Measurements from ENCODE around the gene NEK10.

Gene NEK10

GRCh38 chr3:27097182-27097581, 272.0 kb downstream of the NEK10 start:
- no peak for DNase-seq (ENCODE audit: low read depth in 2 of 2)

DNA sequence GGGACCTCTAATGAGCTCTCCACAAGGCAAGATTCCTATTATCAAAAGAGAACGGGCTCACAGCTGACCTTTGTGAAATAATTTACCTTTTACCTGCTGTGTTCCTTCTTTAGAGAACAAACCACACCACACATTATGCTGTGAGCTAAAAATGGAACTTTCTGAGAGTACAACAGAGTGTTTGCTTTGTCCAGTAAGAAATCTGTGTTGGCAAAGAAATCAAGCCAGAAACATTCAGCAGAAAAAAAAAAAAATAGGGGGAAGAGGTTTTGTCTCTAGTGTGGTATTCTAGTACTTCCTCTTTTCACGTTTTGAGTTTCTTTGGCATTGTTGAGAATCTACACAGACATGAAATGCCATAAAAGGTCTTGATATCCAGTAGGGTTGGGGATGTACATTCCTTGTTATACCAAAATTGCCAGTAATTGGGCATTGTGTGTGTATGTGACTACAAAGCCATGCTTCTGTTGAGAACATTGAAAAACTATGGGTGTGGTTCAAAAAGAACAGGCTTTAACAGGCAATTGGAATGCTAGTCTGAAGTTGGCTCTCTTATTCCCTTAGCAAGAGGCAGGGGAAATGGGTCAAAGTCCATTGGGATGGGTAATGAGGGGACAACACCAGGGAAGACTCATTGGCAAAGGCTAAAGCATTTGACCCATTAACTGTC, 273.5 kb downstream of the NEK10 start:
- no peak for DNase-seq (ENCODE audit: low read depth in 2 of 2)

DNA sequence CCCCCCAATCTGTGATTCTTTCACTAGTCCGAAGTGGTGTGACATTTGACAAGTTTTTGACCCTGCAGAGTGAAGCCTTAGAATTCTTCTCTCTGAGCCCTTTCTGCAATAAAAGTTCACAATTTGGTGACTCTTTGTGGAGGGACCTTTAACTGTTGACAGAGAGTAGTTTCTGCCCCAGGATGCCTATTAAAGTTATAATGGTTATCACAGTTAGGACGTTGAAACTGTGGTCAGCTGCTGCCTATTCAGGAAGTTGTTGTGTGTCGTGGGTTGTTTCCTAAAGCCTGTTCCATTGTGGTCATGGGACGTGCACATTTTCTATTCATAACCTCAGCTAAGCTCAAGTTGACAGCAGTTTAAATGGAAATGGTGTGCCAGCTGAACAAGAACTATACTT, 274.5 kb downstream of the NEK10 start:
- DNase-seq (ENCODE audit: low read depth in 2 of 2) = no peak

DNA sequence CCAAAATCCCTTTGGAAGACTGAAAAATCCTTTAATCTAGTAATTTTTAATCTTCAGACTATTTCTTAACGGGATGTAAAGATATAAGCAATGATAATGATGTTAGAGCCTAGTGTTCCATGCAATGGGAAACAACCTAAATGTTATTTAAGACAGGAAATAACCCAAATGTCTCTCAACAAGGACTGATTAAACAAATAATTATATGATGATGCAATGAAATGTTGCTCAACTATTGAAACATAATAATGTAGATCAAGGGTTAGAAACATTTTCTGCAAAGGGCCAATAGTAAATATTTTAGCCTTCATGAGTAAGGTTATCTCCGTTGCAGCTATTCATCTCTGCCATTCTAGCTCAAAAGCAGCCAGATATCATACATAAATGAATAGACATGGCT, 275.4 kb downstream of the NEK10 start:
- no peak for DNase-seq (ENCODE audit: low read depth in 2 of 2)

DNA sequence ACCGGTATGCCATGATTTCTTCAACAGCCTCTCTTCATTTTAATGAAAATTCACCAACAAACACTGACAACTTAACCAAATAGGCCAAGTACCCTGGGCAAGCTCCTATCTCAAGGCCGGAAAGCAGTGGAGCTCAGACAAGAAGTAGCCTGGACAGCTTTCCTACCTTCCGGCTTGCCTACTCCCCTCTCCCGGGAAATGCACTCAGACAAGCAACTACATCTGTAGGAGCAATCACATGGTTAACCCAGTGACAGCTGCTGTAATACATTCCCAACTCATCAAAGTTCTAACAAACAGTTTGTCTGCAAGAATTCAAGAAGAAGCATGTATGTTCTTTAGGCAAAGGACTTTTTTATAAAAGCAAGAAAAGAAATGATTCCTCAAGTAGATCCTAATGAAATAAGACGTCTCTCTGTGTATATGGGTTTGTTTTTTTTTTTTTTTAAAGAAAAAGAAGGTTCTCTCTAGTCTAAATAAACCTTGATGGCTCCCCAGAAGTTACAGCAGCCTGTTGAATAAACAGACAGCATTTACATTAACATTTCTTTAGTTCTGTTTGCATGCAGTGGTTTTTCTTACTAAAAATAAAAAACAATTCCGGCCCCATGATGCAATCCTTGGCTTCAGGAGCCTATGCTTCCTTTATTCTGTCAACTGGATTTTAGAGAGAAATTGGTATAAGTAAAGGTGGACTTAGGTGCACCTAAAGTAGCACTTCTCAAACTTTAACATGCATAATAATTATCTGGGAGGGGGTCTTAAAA, 278.7 kb downstream of the NEK10 start:
- DNase-seq (ENCODE audit: low read depth in 2 of 2) = no peak

DNA sequence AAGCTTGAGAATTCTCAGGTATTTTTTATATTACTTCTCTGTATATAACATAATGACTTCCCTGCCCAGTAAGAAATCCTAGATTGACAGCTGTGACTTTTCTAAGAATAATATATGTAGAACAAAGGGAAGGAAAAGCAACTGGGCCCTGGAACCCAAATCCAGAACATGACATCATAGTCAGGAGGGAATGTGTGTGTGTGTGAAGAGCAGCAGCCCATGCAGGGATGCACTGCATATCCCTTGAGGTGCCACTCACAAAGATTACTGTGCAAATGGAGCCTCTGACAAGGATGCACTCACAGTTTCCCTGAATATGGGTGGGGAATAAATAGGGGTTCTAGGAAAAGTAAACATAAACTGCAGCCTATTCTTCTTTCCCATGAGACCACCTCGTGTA, 279.5 kb downstream of the NEK10 start:
- no peak for DNase-seq (ENCODE audit: low read depth in 2 of 2)

GRCh38 chr3:27089068-27089467, 280.1 kb downstream of the NEK10 start:
- no peak for DNase-seq (ENCODE audit: low read depth in 2 of 2)

- no peak for DNase-seq (ENCODE audit: low read depth in 2 of 2)
These were observed 283.1 kb downstream of the NEK10 start for GRCh38 chr3:27085829-27086730.

DNA sequence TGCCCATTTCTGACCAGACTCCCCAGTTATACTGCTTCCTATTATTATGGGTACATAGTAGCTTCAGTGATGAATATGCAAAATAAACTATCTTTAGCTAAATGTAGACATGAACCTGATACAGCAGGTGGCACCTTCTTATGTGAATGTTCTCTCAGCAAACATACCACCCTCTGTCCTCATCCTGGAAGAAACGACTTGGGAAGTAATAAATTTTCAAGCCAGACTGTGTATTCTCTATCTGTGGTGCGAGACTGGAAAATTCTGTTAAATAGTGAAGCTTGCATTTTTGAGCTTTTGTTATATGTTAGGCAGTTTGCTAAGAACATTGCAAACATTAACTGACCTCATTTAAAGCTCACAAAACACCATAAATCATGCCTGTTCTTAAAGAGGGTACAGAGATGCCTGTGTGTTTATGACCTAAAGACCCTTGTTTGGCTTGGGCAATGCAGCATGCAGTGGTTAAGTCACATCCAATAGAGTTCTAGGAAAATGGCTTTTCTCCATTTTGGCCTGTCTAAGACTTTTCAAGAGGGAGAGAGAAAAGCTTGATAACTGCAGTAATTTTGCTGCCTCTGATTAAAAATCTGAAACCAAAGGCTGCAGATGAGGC, 287.1 kb downstream of the NEK10 start:
- no peak for DNase-seq (ENCODE audit: low read depth in 2 of 2)

DNA sequence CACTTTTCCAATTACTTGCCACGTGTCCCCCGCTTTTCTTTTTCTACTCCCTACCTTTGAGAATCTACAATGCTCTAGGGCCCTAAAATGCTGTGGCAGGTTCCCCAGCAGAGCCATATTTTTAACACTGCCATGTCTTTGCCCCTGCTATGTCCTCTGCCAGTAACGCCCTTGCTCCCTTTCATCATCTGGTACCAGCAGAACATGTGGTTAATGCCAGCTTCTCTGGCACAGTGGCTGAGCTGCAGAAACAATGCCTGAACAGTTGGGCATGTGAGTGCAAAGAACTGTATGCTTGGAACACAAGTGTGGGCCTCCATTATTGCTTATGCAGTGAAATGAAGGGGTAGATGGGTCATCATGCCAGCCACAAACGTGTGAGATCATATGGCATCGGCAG, 287.6 kb downstream of the NEK10 start:
- no peak for DNase-seq (ENCODE audit: low read depth in 2 of 2)

GRCh38 chr3:27080258-27080525, 289.0 kb downstream of the NEK10 start:
- DNase-seq (ENCODE audit: low read depth in 2 of 2) = no peak

DNA sequence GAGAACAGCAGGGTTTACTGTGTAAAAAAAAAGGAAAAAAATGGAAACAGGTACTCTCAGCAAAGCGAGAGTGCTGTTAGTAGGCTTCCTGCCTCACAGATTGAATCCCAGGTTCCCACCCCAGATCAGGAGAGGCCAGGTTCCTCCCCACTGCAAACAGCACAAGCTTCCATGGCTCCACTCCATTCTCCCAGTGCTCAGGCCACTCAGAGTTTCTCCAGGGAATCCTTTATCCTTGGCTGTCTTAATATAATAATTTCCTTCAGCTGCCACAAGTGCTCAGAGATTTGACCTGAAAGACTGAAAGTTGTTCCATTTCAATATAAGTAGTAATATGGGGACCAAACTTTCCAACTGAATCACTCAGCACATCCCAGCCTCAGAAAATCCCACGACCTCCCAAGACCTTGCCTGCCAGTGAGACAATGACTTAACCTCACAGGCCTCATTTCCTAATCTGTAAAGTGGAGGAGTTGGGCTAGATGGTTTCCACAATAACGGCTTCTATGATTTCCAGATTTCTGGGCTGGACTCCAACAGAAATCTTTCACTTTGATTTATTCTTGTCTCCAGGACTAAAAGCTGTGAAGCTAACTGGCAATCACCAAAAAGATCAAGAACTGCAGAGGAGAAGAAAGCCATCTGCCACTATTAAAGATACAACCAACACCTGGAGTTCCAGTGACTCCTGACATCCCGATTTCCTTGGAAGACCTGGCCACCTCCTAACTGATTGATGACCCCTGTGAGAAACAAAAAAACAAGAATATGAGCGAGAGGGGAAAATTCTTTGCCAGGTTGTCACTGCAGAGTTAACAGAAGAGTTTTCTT, 289.5 kb downstream of the NEK10 start:
- DNase-seq (ENCODE audit: low read depth in 2 of 2) = no peak

- no peak for DNase-seq (ENCODE audit: low read depth in 2 of 2)
These were observed 290.8 kb downstream of the NEK10 start for GRCh38 chr3:27078246-27078913.

GRCh38 chr3:27076815-27077630, 292.2 kb downstream of the NEK10 start:
- no peak for DNase-seq (ENCODE audit: low read depth in 2 of 2)

DNA sequence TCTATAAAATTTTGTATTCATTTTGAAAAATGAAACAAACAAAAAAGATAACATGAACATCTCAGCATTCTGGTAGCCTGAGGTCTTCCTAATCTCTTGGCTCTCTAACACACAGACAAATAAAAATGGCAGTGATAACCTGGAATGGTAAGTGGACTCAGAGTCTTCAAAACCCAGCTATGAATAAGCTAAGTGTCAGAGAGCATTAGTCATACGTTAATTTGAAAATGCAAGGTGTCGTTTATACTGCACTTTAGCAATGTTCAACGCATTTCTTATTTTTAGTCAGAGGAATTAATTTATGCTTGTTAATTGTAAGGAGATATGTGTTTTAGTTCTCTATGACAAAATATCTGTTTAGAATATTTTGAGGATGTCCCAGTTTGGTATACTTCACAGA, 294.3 kb downstream of the NEK10 start:
- no peak for DNase-seq (ENCODE audit: low read depth in 2 of 2)

GRCh38 chr3:27073912-27074311, 295.3 kb downstream of the NEK10 start:
- no peak for DNase-seq (ENCODE audit: low read depth in 2 of 2)

DNA sequence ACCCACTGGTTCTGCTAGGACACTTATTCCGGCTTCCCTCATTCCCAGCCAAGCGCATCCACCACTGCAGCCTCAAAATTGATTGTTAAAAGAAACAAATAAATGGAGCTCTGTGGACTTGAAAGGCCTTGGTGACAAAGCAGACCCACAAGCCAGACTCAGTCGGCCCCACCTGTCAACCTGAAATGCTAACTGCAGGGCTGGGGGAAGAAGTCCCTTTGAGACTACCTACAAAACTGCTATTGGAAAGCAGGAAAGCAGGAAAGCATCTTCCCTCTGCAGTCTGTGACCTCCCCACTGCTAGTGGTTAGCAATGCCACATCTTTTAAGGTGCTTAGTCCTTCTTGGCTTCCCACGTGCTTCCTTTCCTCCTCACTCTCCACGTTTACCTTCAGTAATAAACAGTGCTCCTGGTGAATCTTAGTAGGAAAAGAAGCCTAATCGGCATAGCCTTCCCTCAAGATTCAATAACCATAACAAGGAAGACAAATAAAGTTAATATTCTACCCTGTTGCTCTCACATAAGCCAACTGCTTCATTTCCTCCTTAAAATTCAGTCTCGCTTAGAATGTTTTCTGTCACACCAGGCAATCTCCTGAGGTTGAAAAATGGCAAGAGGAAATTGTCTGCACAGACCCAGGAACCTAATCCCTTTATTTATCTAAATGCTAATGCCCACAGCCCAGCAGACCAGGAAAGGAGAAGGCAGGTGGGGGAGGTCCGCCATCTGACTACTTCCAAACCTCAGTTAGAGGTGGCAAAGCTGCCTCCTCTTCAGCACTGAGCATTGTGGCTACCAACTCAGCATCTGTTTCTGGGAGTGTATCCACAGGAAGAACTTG, 296.2 kb downstream of the NEK10 start:
- DNase-seq (ENCODE audit: low read depth in 2 of 2) = no peak

DNA sequence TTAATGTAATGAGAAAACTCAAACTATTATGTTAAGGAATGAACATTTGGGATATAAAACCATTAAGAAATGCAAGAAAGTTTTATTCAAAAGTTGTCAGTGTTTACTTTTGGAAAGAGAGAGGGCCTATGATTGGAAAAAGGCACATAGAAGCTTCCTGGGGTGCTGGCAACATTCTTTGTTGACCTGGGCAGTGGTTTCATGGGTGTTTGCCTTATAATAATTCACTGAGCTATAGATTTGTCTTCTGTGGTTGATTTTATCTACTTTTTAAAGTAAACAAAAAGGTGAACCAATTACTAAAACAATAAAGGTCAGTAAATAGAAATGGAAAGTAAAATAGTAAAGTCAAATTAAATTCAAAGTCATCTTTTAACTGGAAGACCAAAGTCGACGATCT, 308.8 kb downstream of the NEK10 start:
- DNase-seq (ENCODE audit: low read depth in 2 of 2) = no peak
